Stimulated activated CD4-positive, alpha-beta T cell treated with anti-CD3 and anti-CD28 coated beads, Interleukin-15, amount 100 ng/mL, for 24 hours (primary cell): Measurements from ENCODE around the gene BHLHE23.
"Not testable (repeated sequence)": the region's sequence is repeated elsewhere in the genome, so short reads cannot be mapped to it uniquely, and the experiment has no call there.

ENCODE experiments used
- DNase-seq: peaks from one replicate; pipeline ENCODE4 v3.0.0-alpha.2; 2020

Gene BHLHE23

GRCh38 chr20:63042448-63043071 lies 35.8 kb upstream of the BHLHE23 start:
- no peak for DNase-seq

GRCh38 chr20:63041776-63042175 lies 35.0 kb upstream of the BHLHE23 start:
- no peak for DNase-seq

- DNase-seq: no peak
These were observed 31.0 kb upstream of the BHLHE23 start for GRCh38 chr20:63037669-63038268.

GRCh38 chr20:63036291-63036690 lies 29.5 kb upstream of the BHLHE23 start:
- DNase-seq: no peak

- DNase-seq: no peak
These were observed 28.9 kb upstream of the BHLHE23 start for GRCh38 chr20:63035603-63036185.

GRCh38 chr20:63034710-63035602 lies 28.2 kb upstream of the BHLHE23 start:
- not testable (repeated sequence) for DNase-seq

GRCh38 chr20:63033794-63034709 lies 27.3 kb upstream of the BHLHE23 start:
- no peak for DNase-seq

- no peak for DNase-seq
These were observed 26.4 kb upstream of the BHLHE23 start for GRCh38 chr20:63032861-63033793.

- no peak for DNase-seq
These were observed 25.4 kb upstream of the BHLHE23 start for GRCh38 chr20:63032026-63032800.

- no peak for DNase-seq
These were observed 24.7 kb upstream of the BHLHE23 start for GRCh38 chr20:63031251-63032014.

GRCh38 chr20:63029358-63030121 lies 22.8 kb upstream of the BHLHE23 start:
- DNase-seq: peak; percentile 40

- no peak for DNase-seq
These were observed 21.7 kb upstream of the BHLHE23 start for GRCh38 chr20:63028461-63028921.

- DNase-seq: peak; percentile 30
These were observed 21.2 kb upstream of the BHLHE23 start for GRCh38 chr20:63027922-63028389.

- DNase-seq: no peak
These were observed 20.6 kb upstream of the BHLHE23 start for GRCh38 chr20:63027221-63027921.

GRCh38 chr20:63026582-63027165 lies 19.9 kb upstream of the BHLHE23 start:
- DNase-seq: no peak

- DNase-seq: peak; percentile 35
These were observed 19.0 kb upstream of the BHLHE23 start for GRCh38 chr20:63025534-63026331.
